DND-41 (cell line): Measurements from ENCODE around the gene NANS.
"Not testable (repeated sequence)": the region's sequence is repeated elsewhere in the genome, so short reads cannot be mapped to it uniquely, and the experiment has no call there.

ENCODE experiments used
- ATAC-seq: fragments of 200-7000 bp; cut with Tn5 transposase; 3 replicates; pipeline ENCODE4 v1.9.1; 2021; ENCODE audit warnings: low read depth; ENCODE audit not compliant: insufficient read depth
- DNase-seq: peaks from one replicate; pipeline ENCODE4 v3.0.0-alpha.2; 2020
- H2AFZ ChIP-seq: 2 replicates; pipeline ENCODE4 v1.6.0; 2012; ENCODE audit warnings: low read depth, low read length
- H3K27ac ChIP-seq: 2 replicates; pipeline ENCODE4 v1.5.1; 2012; ENCODE audit warnings: low read length, inconsistent platforms
- H3K27me3 ChIP-seq: fragments of 200-600 bp; sonication (generic); 2 replicates; pipeline ENCODE4 v1.6.0; 2012; ENCODE audit warnings: low read length, mild to moderate bottlenecking, inconsistent platforms; ENCODE audit not compliant: insufficient read depth, poor library complexity
- H3K36me3 ChIP-seq: 2 replicates; pipeline ENCODE4 v1.5.1; 2012; ENCODE audit warnings: low read length, inconsistent platforms; ENCODE audit not compliant: insufficient read depth
- H3K4me1 ChIP-seq: 2 replicates; pipeline ENCODE4 v1.5.1; 2012; ENCODE audit warnings: mild to moderate bottlenecking, low read length; ENCODE audit not compliant: insufficient read depth
- H3K4me2 ChIP-seq: 2 replicates; pipeline ENCODE4 v1.6.0; 2012; ENCODE audit warnings: mild to moderate bottlenecking, moderate library complexity, low read length, inconsistent platforms; ENCODE audit not compliant: insufficient read depth
- H3K4me3 ChIP-seq, 2 experiments: fragments of 200-600 bp in 1 of 2; shearing (Covaris generic) in 1 of 2; 2 replicates each; pipeline ENCODE4 v1.5.1; 2012 to 2016; ENCODE audit warnings: inconsistent platforms in 2 of 2, low read length in 2 of 2, mild to moderate bottlenecking in 2 of 2, low read depth in 1 of 2, moderate library complexity in 1 of 2
- H3K79me2 ChIP-seq: 2 replicates; pipeline ENCODE4 v1.6.0; 2012; ENCODE audit warnings: low read length, inconsistent platforms; ENCODE audit not compliant: insufficient read depth
- H3K9ac ChIP-seq: 2 replicates; pipeline ENCODE4 v1.6.0; 2012; ENCODE audit warnings: low read depth, mild to moderate bottlenecking, inconsistent platforms, low read length, moderate library complexity
- H3K9me3 ChIP-seq: 2 replicates; pipeline ENCODE4 v1.5.1; 2012; ENCODE audit warnings: low read length, moderate library complexity, mild to moderate bottlenecking, inconsistent platforms; ENCODE audit not compliant: insufficient read depth, severe bottlenecking
- H4K20me1 ChIP-seq: 2 replicates; pipeline ENCODE4 v1.6.0; 2012; ENCODE audit warnings: low read length; ENCODE audit not compliant: insufficient read depth
- EZH2 ChIP-seq: IDR thresholded peaks from 3 replicates; pipeline ENCODE4 v1.6.1; 2012; ENCODE audit warnings: borderline replicate concordance, low read depth, mild to moderate bottlenecking, moderate library complexity, low read length, inconsistent platforms; ENCODE audit not compliant: severe bottlenecking
- TF ChIP-seq, protein P1 (sequence below): IDR thresholded peaks from 2 replicates; pipeline ENCODE4 v1.5.1; 2012; ENCODE audit warnings: borderline replicate concordance, low read length, moderate library complexity, mild to moderate bottlenecking; ENCODE audit not compliant: poor library complexity, severe bottlenecking; ENCODE audit errors: extremely low read depth

NANS gene

GRCh38 chr9:98108531-98109031, 52.0 kb downstream of the NANS start:
- Histone ChIP-seq H3K9ac (peak overlapping the region; percentile 55), H4K20me1 (no peaks in the 10 kb centered on the region), H3K4me2 (peak overlapping the region; percentile 41), H3K79me2 (peaks cover 64% of the 10 kb centered on the region), H3K27ac (peak overlapping the region; percentile 99), H3K9me3 (no peaks in the 10 kb centered on the region), H3K4me3 (no peak overlapping the region; a peak in 1 of 4 replicates), H2AFZ (peak overlapping the region; percentile 28; the same call in 1 of the 2 replicates), H3K4me1 (peaks cover 65% of the 10 kb centered on the region), H3K36me3 (peaks cover 55% of the 10 kb centered on the region), H3K27me3 (no peaks in the 10 kb centered on the region)
- TF ChIP-seq, protein P1, sequence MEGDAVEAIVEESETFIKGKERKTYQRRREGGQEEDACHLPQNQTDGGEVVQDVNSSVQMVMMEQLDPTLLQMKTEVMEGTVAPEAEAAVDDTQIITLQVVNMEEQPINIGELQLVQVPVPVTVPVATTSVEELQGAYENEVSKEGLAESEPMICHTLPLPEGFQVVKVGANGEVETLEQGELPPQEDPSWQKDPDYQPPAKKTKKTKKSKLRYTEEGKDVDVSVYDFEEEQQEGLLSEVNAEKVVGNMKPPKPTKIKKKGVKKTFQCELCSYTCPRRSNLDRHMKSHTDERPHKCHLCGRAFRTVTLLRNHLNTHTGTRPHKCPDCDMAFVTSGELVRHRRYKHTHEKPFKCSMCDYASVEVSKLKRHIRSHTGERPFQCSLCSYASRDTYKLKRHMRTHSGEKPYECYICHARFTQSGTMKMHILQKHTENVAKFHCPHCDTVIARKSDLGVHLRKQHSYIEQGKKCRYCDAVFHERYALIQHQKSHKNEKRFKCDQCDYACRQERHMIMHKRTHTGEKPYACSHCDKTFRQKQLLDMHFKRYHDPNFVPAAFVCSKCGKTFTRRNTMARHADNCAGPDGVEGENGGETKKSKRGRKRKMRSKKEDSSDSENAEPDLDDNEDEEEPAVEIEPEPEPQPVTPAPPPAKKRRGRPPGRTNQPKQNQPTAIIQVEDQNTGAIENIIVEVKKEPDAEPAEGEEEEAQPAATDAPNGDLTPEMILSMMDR: no peak
- TF ChIP-seq EZH2: no peak
- DNase-seq (peak; percentile 79), ATAC-seq (peak; percentile 90)

DNA sequence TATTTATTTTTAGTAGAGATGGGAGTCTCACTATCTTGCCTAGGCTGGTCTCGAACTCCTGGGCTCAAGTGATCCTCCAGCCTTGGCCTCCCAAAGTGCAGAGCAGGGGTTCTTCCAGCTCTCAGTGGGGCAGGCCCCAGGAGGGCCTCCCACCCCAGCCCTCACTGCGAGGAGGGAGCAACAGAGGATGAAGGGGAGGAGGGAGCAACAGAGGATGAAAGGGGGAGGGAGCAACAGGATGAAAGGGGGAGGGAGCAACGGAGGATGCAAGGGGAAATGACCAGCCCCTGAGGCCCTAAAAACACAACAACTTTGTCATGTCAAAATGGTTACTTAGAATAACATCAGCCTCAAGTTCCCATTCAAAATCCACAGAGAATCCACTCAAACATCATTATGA, 52.5 kb downstream of the NANS start:
- Histone ChIP-seq H3K4me3 (no peak overlapping the region), H3K4me2 (peak overlapping the region; percentile 41), H3K27me3 (no peaks in the 10 kb centered on the region), H3K79me2 (peaks cover 64% of the 10 kb centered on the region), H3K27ac (peak overlapping the region; percentile 99), H4K20me1 (no peaks in the 10 kb centered on the region), H3K36me3 (peaks cover 55% of the 10 kb centered on the region), H2AFZ (no peak overlapping the region), H3K9me3 (no peaks in the 10 kb centered on the region), H3K4me1 (peaks cover 60% of the 10 kb centered on the region), H3K9ac (peak overlapping the region; percentile 55)
- peak; percentile 58 for ATAC-seq
- peak; percentile 67 for DNase-seq
- TF ChIP-seq, protein P1: no peak
- no peak for TF ChIP-seq EZH2

DNA sequence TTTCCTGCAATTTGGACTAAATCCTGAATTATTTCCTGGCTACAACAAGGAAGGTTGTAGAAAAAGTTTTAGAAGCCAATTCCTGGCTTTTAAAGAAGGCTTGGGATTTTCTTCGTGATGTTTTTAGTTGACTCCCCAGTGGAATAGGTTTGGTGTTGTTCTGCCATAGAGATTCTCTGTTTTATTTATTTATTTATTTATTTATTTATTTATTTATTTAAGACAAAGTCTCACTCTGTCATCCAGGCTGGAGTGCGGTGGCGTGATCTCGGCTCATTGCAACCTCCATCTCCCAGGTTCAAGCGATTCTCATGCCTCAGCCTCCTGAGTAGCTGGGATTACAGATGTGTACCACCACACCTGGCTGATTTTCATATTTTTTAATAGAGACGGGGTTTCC, 60.6 kb downstream of the NANS start:
- peaks cover 50% of the 10 kb centered on the region for H3K4me1 ChIP-seq
- peaks cover 21% of the 10 kb centered on the region for H3K36me3 ChIP-seq
- not testable (repeated sequence) for ATAC-seq, H3K9ac ChIP-seq, H3K4me2 ChIP-seq, H3K4me3 ChIP-seq, H3K27ac ChIP-seq, H3K9me3 ChIP-seq, H4K20me1 ChIP-seq, DNase-seq, H2AFZ ChIP-seq, H3K27me3 ChIP-seq
- peaks cover 59% of the 10 kb centered on the region for H3K79me2 ChIP-seq

DNA sequence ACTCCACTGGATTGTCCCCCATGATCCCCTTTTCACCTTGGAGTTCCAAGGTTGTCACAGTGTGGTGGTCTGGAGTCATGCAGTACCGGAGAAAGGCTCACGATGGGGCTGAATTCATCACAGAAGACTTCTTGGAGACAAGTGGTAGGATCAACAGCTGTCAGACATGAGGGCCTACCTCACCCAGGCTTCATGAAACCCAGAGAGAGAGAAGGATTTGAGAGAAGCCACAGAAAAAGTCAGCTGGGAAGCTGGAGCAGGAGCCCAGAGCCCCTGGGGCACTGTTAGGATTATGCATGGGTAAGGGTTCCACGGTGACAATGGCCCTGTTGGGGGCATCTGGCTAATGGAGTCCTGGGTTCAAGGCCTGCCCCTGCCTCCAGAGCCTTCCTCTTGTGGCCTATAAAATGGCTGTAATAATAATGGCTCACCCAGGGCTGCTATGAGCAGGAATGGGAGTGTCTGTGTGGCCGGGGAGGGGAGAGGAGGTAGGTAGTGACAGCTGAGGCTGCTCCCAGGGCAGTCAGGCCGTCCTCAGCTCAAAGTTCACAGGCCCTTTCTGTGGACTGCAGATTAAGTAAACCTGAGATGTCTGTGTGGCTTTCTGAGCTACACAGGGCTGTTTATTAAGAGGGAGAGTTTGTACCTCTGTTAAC, 61.6 kb downstream of the NANS start:
- peaks cover 50% of the 10 kb centered on the region for H3K4me1 ChIP-seq
- H3K9me3 ChIP-seq: no peaks in the 10 kb centered on the region
- peak overlapping the region; percentile 83 for H3K4me2 ChIP-seq
- peak overlapping the region; percentile 97 for H2AFZ ChIP-seq
- peak overlapping the region; percentile 76 for H3K9ac ChIP-seq
- peak overlapping the region; percentile 38 to 64; a peak in 3 of 4 replicates for H3K4me3 ChIP-seq
- peaks cover 54% of the 10 kb centered on the region for H3K79me2 ChIP-seq
- TF ChIP-seq, protein P1: peak; percentile 60
- no peak for TF ChIP-seq EZH2
- peak overlapping the region; percentile 93 for H3K27ac ChIP-seq
- peak; percentile 51 for DNase-seq
- H3K27me3 ChIP-seq: no peaks in the 10 kb centered on the region
- H4K20me1 ChIP-seq: no peaks in the 10 kb centered on the region
- peak; percentile 61 for ATAC-seq
- peaks cover 21% of the 10 kb centered on the region for H3K36me3 ChIP-seq
